HG03045 (cell line): ENCODE measurements around the gene MCF2L.
"Not testable (repeated sequence)": the region's sequence is repeated elsewhere in the genome, so short reads cannot be mapped to it uniquely, and the experiment has no call there.

Experiments
- ATAC-seq: cut with Tn5 transposase; IDR thresholded peaks from one replicate; pipeline ENCODE4 v1.9.1; 2021; ENCODE audit warnings: mild to moderate bottlenecking, moderate library complexity; ENCODE audit not compliant: unreplicated experiment

MCF2L gene, protein sequence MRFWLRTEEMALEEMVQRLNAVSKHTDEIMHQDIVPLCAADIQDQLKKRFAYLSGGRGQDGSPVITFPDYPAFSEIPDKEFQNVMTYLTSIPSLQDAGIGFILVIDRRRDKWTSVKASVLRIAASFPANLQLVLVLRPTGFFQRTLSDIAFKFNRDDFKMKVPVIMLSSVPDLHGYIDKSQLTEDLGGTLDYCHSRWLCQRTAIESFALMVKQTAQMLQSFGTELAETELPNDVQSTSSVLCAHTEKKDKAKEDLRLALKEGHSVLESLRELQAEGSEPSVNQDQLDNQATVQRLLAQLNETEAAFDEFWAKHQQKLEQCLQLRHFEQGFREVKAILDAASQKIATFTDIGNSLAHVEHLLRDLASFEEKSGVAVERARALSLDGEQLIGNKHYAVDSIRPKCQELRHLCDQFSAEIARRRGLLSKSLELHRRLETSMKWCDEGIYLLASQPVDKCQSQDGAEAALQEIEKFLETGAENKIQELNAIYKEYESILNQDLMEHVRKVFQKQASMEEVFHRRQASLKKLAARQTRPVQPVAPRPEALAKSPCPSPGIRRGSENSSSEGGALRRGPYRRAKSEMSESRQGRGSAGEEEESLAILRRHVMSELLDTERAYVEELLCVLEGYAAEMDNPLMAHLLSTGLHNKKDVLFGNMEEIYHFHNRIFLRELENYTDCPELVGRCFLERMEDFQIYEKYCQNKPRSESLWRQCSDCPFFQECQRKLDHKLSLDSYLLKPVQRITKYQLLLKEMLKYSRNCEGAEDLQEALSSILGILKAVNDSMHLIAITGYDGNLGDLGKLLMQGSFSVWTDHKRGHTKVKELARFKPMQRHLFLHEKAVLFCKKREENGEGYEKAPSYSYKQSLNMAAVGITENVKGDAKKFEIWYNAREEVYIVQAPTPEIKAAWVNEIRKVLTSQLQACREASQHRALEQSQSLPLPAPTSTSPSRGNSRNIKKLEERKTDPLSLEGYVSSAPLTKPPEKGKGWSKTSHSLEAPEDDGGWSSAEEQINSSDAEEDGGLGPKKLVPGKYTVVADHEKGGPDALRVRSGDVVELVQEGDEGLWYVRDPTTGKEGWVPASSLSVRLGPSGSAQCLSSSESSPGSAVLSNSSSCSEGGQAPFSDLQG

GRCh38 chr13:112968910-112969691, at the start of gene MCF2L:
Gene MCF2L (plus strand): TSS chr13:112969214. CDS start chr13:112969380, 166 bp downstream.
- ATAC-seq = no peak

DNA sequence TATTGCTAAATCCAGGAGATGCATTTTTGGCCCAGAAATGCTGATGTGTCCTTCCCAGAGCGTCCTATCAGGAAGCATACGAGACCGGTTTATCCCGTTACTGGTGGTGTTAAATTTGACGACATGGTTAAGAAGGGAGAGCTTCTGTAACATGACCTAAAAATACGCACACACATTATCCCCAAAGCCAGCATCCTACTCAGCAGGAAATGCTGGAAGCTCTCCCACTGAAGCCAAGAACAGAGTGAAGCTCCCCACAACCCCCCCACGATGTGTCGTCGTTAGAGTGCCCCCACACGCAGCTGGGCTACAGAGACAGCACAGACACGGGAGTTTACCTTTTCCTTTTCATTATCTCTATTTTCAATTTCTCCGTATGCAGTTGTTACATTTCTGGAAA, 45.1 kb upstream of the MCF2L start:
- ATAC-seq = no peak

GRCh38 chr13:112924365-112924764, 44.6 kb upstream of the MCF2L start:
- no peak for ATAC-seq

- ATAC-seq = no peak
Observed at GRCh38 chr13:112926003-112926402, 43.0 kb upstream of the MCF2L start.

DNA sequence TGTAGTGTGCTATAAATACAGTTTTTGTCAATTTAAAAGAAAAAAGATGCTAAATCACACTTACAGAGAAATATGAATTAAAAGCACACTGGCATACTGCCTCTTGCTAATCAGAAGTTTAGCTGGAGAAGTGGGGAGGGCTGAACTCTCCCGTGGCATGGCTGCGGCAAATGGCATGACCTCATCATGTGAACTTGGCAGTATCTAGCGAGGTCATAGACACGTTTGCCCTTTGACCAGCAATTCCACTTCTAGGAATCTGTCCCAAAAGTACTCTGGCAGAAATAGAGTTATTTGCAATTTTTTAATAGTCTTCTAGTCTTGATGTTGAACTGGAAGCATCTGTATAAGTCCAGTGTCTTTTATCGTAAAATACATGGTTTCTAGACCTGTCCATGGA, 42.0 kb upstream of the MCF2L start:
- ATAC-seq = no peak

- no peak for ATAC-seq
Observed at GRCh38 chr13:112928020-112928971, 40.7 kb upstream of the MCF2L start.

GRCh38 chr13:112928972-112929782, 39.8 kb upstream of the MCF2L start:
- no peak for ATAC-seq

DNA sequence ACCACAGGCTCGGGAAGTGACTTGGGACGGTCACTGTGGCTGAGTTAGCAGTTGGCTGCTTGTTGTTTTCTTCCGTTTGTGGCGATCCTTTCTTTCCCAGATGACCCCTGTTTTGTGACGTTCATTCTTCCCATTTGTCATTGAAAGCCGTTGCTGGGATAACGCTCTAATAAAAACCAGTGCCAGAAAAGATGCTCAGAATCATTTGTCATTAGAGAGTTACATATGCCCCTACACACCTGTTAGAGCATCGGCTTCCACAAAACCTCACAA, 39.3 kb upstream of the MCF2L start:
- ATAC-seq = no peak

DNA sequence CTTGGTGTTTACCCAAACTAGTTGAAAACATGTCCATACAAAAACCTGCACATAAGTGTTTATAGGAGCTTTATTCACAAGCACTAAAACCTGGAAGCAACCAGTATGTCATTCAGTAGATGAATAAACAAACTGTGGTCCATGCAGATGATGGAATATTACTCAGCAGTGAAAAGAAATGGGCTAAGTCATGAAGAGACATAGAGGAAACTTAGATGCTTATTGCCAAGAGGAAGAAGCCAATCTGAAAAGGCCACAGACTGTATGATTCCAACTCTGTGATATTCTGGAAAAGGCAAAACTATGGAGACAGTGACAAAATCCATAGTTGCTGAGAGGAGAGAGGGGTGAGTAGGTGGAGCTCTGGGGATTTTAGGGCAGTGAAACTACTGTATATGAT, 38.8 kb upstream of the MCF2L start:
- ATAC-seq = no peak

DNA sequence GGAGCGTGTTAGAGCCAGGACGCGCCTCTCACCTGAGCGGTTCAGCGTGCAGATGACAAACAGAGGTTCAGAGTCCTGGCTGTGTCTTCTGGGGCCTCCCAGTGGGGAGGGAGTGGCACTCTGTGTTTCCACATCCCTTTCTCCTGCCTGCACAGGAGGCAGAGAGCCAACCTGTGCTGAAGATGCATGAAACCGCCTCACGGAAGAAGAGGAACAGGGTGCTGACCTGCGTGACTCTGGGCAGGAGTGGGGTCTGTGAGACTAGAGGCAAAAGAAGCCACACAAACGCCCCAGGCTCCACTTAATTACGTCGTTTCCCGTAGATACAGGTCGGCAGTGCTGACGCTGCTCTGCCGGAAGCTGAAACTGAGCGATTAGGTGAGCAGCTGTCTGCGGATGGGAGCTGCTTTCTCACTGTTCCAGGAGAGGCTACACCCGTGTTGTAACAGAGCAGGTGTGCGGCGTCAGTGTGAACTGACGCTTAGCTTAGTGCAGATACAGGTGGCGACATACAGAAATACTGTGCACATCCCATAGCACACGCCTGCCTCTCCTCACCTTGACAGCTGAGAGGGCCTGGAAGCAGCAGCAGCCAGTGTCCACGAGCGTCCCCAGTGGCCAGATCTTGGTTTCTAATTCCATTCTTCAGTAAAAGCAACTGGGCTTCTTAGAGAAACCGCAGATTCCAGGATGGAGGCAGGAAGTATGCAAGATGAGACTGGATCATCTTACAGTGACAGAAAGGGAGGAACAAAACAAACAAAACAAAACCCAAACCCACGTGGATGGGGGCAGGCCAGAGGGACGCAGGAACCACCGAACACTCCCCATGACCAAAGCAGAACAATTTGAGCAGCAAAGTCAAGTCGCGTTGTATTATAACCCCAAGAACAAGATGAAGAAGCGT, 37.7 kb upstream of the MCF2L start:
- no peak for ATAC-seq

DNA sequence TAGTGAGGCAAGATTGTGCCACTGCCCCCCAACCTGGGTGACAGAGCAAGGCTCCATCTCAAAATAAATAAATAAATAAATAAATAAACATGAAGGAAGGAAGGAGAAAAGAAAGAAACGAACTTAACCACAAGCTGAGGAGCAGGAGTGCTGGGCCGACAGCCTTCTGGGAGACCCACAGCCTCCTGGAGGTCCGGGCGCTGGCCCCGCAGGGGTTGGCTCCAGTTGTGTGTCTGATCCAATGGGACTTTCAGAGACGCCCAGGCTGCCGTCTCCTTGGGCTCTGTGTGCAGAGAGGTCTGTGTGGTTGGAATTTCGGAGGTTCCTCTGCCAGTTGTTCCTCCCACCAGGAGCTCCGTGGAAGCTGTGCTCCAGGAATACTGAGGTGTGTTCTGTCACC, 36.0 kb upstream of the MCF2L start:
- no peak for ATAC-seq

DNA sequence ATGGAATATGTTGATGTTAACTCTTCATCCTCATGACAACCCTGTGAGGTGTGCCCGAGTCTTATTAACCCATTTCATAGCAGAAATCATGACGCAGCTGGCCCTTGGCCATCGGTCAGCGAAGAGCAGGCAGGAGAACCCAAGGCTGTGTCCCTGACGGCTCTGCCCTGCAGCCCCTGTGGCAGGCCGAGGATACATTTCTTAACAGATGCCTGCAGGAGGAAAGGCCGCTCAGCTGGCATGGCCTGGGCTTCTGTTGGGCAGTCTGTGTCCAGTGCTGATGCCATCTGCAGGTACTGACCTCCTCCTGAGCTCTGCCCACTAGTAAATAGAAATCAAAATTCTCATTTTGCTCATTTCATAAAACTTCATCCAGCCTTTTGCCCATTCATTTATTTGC, 35.4 kb upstream of the MCF2L start:
- no peak for ATAC-seq

GRCh38 chr13:112934078-112934477, 34.9 kb upstream of the MCF2L start:
- ATAC-seq = no peak

DNA sequence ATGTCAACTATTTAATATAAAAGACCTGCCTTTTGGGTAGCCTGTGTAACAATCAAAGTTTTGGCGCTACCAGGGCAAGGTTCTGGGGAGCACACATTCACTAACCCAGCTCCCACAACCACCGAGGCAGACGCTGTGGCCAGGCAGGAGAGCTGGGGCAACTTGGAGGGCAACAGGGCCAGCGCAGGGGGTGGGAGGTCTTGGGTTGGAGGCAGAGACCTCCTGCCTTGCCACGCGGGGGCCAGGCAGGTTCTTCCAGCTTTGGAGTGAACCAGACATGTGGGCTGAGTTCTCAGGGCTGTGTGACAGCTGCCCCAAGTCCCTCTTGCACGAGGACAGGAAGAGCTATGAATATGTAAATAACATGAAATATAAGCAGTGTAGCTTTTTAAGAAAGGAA, 30.3 kb upstream of the MCF2L start:
- no peak for ATAC-seq

GRCh38 chr13:112940236-112940635, 28.8 kb upstream of the MCF2L start:
- no peak for ATAC-seq

GRCh38 chr13:112941349-112941748, 27.7 kb upstream of the MCF2L start:
- ATAC-seq = no peak

- not testable (repeated sequence) for ATAC-seq
Observed at GRCh38 chr13:112941765-112942164, 27.2 kb upstream of the MCF2L start.
